ENCODE results near the gene WAS.
"Not testable (repeated sequence)": the region's sequence is repeated elsewhere in the genome, so short reads cannot be mapped to it uniquely, and the experiment has no call there.

GRCh38 chrX:48691746-48692145, 8.1 kb downstream of the WAS start:
- not testable (repeated sequence) for TF ChIP-seq CTCF (IDR thresholded peaks at IDR 0.05 in 4 of 5, conservative IDR thresholded peaks at IDR 0.05 in 1 of 5); POLR2A (IDR thresholded peaks at IDR 0.05)
